ENCODE results near the gene TNFRSF1A.

The TNFRSF1A gene

GRCh38 chr12:6374028-6374785 is 32.3 kb upstream of the TNFRSF1A start:
- DNase-seq: no peak

- DNase-seq: no peak
These were observed 31.3 kb upstream of the TNFRSF1A start for GRCh38 chr12:6373022-6373787.

GRCh38 chr12:6372403-6373003 is 30.6 kb upstream of the TNFRSF1A start:
- no peak for DNase-seq

GRCh38 chr12:6370994-6371754 is 29.3 kb upstream of the TNFRSF1A start:
- DNase-seq: no peak

DNA sequence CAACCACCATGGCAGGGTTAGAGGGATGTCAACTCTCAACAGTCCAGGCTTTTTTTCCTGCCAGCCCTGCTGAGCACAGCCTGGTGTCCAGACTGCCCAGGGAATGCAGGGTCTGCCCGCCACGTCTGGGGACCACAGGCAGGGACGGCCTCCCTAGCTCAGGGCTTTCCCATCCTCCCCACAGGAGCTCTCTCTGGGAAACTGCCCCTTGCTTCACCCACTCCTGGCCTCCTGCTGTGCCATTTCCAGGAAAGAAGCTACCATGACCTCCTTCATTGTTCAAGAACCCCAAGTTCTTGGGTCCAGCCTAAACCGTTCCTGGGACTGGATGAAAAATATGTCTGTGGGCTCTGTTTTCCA is 28.7 kb upstream of the TNFRSF1A start:
- DNase-seq: no peak

- DNase-seq: no peak
These were observed 28.2 kb upstream of the TNFRSF1A start for GRCh38 chr12:6369916-6370575.

GRCh38 chr12:6368906-6369525 is 27.1 kb upstream of the TNFRSF1A start:
- DNase-seq: no peak

DNA sequence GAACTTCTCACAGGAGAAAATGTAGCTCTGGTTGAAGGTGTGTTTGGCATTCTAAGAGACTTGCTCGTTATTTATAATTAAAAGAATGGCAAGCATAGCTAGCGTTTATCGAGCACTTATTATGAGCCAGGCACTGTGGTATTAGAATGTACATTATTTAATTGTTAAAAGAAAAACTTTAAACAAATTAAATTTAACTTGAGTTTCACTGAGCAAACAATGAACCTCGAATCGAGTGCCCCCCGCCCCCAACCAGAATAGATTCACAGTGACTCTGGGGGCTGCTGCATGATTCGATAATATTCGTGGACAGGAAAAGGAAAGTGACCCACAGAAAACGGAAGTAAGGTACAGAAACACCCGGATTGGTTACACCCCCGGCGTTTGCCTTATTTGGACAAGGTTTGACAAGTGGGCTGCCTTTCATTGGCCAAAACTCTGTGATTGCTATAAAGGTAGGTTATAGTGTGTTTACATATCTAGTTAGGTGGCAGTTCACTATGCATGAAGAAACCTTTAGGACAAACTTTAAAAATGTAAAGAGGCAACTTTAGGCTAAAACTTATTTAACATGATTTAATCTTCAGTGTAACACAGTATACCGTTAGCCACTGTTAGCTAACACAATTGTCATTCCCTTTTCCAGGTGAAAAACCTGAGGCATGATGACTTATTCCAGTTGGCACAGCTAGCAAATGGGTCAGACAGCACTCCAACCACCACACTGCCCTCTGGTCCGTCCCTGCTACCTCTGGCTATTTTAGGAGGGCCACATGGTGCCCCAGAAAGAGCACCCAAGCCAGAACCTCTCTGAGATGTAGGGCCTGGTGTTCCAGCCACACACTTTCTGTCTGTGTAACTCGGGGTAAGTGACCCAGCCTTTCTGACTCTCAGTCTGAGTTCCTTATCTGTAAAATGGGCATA is 26.4 kb upstream of the TNFRSF1A start:
- DNase-seq: no peak

- DNase-seq: peak in 1 of 14 donors; percentile 19
These were observed 25.4 kb upstream of the TNFRSF1A start for GRCh38 chr12:6367065-6367968.

DNA sequence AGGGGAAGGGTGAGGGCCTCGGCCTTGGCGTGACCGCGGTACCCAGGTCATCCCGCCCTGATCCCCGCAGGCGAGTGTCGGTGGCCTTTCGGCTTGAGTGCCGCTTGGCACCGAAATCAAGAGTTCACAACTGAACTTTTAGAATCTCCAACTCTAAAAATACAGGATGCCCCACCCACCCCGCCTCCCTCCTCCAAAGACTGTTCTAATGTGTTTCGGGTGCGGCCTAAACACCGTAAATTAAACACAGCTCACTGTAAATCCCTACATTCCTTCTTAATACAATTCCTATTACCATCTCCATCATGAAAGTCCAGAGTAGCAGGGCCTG is 22.1 kb upstream of the TNFRSF1A start:
- no peak for DNase-seq

- DNase-seq: peak in 7 of 14 donors; percentile 23 to 55 (median 37)
These were observed 21.6 kb upstream of the TNFRSF1A start for GRCh38 chr12:6363330-6364043.

GRCh38 chr12:6363010-6363329 is 21.1 kb upstream of the TNFRSF1A start:
- no peak for DNase-seq

GRCh38 chr12:6362403-6362802 is 20.5 kb upstream of the TNFRSF1A start:
- no peak for DNase-seq

DNA sequence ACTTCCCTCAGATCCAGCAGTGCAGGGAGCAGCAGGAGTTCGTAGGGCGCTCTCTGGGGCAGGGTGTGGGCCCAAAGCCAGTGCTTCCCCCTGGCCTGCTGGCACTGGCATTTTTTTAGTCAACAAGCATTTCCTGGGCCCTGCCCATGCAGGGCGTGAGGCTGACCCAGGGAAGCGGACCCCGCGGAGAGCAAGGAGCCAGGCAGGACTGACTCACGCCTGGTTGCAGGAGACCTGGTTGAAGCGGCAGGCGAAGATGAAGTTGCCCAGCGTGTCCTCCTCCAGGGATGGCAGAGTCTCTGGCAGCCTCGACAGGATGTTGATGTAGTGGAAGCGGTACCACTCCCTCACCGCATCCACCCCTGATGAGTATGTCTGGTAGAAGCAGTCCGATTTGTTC is 20.0 kb upstream of the TNFRSF1A start:
- peak in 1 of 14 donors; percentile 43 for DNase-seq

DNA sequence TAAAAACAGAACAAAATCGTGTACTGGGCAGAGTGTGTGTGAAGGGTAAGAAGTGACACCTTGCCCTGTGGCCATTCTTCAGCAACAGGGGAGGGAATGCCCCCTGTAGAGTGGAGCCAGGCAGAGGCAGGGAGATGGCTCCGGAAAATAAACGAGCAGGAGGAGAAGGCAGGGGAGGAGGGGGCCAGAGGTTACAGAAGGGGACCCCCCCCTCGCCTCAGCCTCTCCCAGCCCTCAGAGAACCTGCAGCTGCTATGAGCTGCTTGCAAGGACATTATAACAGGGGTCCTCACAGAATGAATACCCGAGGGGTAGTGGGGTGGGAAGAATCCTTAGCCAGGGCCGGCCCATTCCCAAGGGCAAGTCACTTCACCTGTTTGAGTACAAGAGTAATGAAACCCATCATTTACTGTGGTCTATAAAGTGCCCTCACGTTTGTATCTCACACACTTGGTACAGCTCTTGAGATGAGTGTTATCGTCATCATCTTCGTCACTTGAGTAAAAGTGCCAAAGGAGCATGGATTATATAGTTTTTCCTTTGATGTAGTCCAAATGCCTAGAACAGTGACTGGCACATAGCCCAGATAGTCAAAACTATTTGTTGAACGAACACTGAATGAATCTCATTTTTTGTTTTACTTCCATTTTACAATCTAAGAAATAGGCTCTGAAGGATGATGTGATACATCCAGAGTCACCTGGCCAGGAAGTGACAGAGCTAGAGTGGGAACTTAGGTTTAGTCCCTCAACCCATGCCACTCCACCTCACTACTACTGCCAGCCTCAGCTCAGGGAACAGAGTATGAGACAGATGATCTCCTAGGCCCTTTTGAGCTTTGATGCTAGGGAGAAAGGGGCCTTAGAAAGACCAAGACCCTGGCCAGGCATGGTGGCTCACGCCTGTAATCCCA is 19.0 kb upstream of the TNFRSF1A start:
- no peak for DNase-seq

DNA sequence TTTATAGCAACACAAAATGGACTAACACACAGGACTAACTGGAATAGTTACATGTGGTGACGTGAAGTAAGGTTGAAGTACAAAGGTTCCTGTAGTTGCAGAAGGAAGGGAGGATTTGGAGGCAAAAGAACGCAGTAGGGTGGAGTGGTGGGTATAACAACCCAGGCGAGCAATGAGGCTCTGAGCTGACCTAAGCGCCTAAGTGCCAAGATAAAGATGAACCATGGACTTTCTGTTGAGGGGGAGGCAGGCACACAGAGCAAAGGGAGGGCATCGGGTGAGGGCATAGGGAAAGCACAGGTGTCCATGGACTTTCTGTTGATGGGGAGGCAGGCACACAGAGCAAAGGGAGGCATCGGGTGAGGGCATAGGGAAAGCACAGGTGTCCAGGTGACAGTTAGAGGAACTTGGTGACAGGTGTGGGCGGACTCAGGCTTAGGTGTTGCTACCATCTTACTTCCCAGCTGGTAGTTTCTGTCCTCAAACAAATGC is 18.2 kb upstream of the TNFRSF1A start:
- DNase-seq: no peak

DNA sequence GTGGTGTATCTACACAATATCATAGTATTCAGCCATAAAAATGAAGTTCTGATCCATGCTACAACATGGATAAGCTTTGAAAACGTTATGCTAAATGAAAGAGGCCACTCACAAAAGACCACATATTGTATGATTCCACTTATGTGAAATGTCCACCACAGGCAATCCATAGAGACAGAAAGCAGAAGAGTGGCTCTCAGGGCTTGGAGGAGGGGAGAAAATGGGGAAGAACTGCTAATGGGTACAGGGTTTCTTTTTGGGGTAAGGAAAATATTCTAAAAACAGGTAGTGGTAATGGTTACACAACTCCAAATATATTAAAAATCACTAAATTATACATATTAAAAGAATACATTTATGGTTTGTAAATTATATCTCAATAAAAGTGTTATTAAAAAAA is 17.0 kb upstream of the TNFRSF1A start:
- no peak for DNase-seq

GRCh38 chr12:6356374-6356820 is 14.5 kb upstream of the TNFRSF1A start:
- no peak for DNase-seq
